Activated naive CD4-positive, alpha-beta T cell treated with anti-CD3 and anti-CD28 coated beads, Interleukin-2, amount 50 U/mL, for 72 hours (primary cell): ENCODE measurements around the gene EEF1E1. TPM values are rescaled to one million over a fixed set of nuclear protein-coding genes. Genes with fewer than 3 reads are reported as not detected.
"Not testable (repeated sequence)": the region's sequence is repeated elsewhere in the genome, so short reads cannot be mapped to it uniquely, and the experiment has no call there.

Experiments used
- ATAC-seq, 2 donors: fragments of 150-1000 bp; cut with Tn5 transposase; 2 replicates each; pipeline ENCODE4 v1.10.0; 2021; ENCODE audit warnings: mild to moderate bottlenecking in 2 of 2, moderate library complexity in 2 of 2
- DNase-seq, 2 donors: peaks; one replicate each; pipeline ENCODE4 v3.0.0; 2021 to 2022; ENCODE audit warnings: low spot score in 2 of 2
- H3K27ac Mint-ChIP-seq, 2 donors: one replicate each; pipeline ENCODE4 v1.8.0; 2022; ENCODE audit warnings: mild to moderate bottlenecking in 2 of 2, mixed read lengths in 2 of 2
- H3K36me3 Mint-ChIP-seq, 2 donors: one replicate each; pipeline ENCODE4 v1.8.0; 2022; ENCODE audit warnings: mixed read lengths in 2 of 2
- H3K9me3 Mint-ChIP-seq, 2 donors: one replicate each; pipeline ENCODE4 v1.8.0; 2022; ENCODE audit warnings: mixed read lengths in 2 of 2
- total RNA-seq, 2 donors: library from RNA; stranded (reverse); gene quantifications; one replicate each; pipeline ENCODE4 v1.2.3, GENCODE V29; 2022

Gene EEF1E1
- total RNA-seq, 2 donors from 2014 or later, result 55.9 to 65.2 TPM

GRCh38 chr6:8047541-8048292, 54.6 kb downstream of the EEF1E1 start:
- DNase-seq, result no peak
- no peaks in the 10 kb centered on the region for H3K9me3 Mint-ChIP-seq
- H3K36me3 Mint-ChIP-seq, result peaks cover 50 to 75% of the 10 kb centered on the region in 2 donors
- no peak for ATAC-seq
- H3K27ac Mint-ChIP-seq, result no peak overlapping the region

GRCh38 chr6:8045769-8046168, 56.6 kb downstream of the EEF1E1 start:
- peaks cover 46 to 63% of the 10 kb centered on the region in 2 donors for H3K36me3 Mint-ChIP-seq
- not testable (repeated sequence) for H3K27ac Mint-ChIP-seq, DNase-seq, H3K9me3 Mint-ChIP-seq, ATAC-seq

DNA sequence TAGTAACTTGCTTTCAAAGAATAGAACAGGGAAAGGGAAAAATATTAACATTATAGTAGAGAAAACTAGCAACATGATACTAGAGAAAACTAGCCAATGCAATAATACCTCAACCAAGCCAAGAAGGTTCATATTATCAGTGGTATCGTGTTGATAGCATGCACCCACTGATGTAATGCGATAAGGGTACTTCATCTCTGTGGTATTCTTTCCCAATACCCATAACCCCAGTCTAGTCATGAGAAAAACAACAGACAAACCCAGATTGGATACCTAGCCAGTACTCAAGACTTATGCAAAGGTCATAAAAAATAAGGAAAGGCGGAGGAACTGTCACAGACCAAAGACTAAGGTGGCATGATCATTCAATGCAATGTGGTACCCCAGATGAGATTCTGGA, 59.1 kb downstream of the EEF1E1 start:
- DNase-seq, result no peak
- H3K36me3 Mint-ChIP-seq, result peaks cover 55 to 77% of the 10 kb centered on the region in 2 donors

GRCh38 chr6:8041913-8042583, 60.3 kb downstream of the EEF1E1 start:
- ATAC-seq (no peak), DNase-seq (no peak)
- Mint-ChIP-seq H3K9me3 (peaks cover 3 to 10% of the 10 kb centered on the region in 2 donors), H3K27ac (no peak overlapping the region), H3K36me3 (peaks cover 52 to 77% of the 10 kb centered on the region in 2 donors)

More for the DNA sequence above, 59.1 kb downstream of the EEF1E1 start:
- ATAC-seq, result no peak
- peaks cover 3 to 5% of the 10 kb centered on the region in 2 donors for H3K9me3 Mint-ChIP-seq
- peak overlapping the region in 1 of 2 donors; percentile 74 for H3K27ac Mint-ChIP-seq

- not testable (repeated sequence) for ATAC-seq, DNase-seq, H3K27ac Mint-ChIP-seq
- H3K9me3 Mint-ChIP-seq, result peaks cover 8 to 23% of the 10 kb centered on the region in 2 donors
- peaks cover 51 to 68% of the 10 kb centered on the region in 2 donors for H3K36me3 Mint-ChIP-seq
These were observed 68.2 kb downstream of the EEF1E1 start for GRCh38 chr6:8034107-8034506.

GRCh38 chr6:8030920-8031319, 71.4 kb downstream of the EEF1E1 start:
- H3K27ac Mint-ChIP-seq, result no peak overlapping the region
- peaks cover 26 to 38% of the 10 kb centered on the region in 2 donors for H3K36me3 Mint-ChIP-seq
- ATAC-seq, result no peak
- peaks cover 6 to 13% of the 10 kb centered on the region in 2 donors for H3K9me3 Mint-ChIP-seq
- DNase-seq, result no peak

Other genes starting within 250 kb of the EEF1E1 start
- 10 to 100 TPM; 41.0 to 77.9 TPM for gene TXNDC5, start 191.8 kb downstream of the EEF1E1 start, total RNA-seq
- 10 to 100 TPM; 25.8 to 26.1 TPM for gene BLOC1S5, start 38.2 kb downstream of the EEF1E1 start, total RNA-seq